Mesendoderm (in vitro differentiated cells): Measurements from ENCODE around the gene LIMA1.

Experiments
- DNase-seq: peaks from one replicate; pipeline ENCODE4 v3.0.0; 2013
- H2AK5ac ChIP-seq: 2 replicates; pipeline ENCODE4 v1.6.1; 2013; ENCODE audit warnings: low read length, inconsistent platforms
- H2BK120ac ChIP-seq: 2 replicates; pipeline ENCODE4 v1.6.1; 2013; ENCODE audit warnings: low read depth, mild to moderate bottlenecking, low read length, moderate library complexity, mixed read lengths
- H2BK15ac ChIP-seq: replicated peaks from 2 replicates; pipeline ENCODE4 v1.6.1; 2013; ENCODE audit warnings: low read depth, mild to moderate bottlenecking, moderate library complexity
- H2BK5ac ChIP-seq: 2 replicates; pipeline ENCODE4 v1.6.1; 2013; ENCODE audit warnings: low read length, inconsistent platforms
- H3K18ac ChIP-seq: 2 replicates; pipeline ENCODE4 v1.6.1; 2013; ENCODE audit warnings: mild to moderate bottlenecking, low read length, mixed read lengths
- H3K23ac ChIP-seq: one replicate; pipeline ENCODE4 v1.6.1; 2013; ENCODE audit warnings: low read length
- H3K27ac ChIP-seq: 2 replicates; pipeline ENCODE4 v1.5.1; 2013; ENCODE audit warnings: low read depth, mild to moderate bottlenecking, inconsistent platforms, low read length, moderate library complexity
- H3K27me3 ChIP-seq: 2 replicates; pipeline ENCODE4 v1.6.1; 2013; ENCODE audit warnings: low read length, control low read depth, mild to moderate bottlenecking, inconsistent platforms; ENCODE audit not compliant: insufficient read depth, poor library complexity
- H3K36me3 ChIP-seq: 2 replicates; pipeline ENCODE4 v1.6.1; 2013; ENCODE audit warnings: low read length, inconsistent platforms; ENCODE audit not compliant: control insufficient read depth, insufficient read depth
- H3K4ac ChIP-seq: one replicate; pipeline ENCODE4 v1.6.1; 2013; ENCODE audit warnings: low read depth, mild to moderate bottlenecking, low read length, moderate library complexity
- H3K4me1 ChIP-seq: 2 replicates; pipeline ENCODE4 v1.6.1; 2013; ENCODE audit warnings: low read depth, low read length, inconsistent platforms; ENCODE audit not compliant: control insufficient read depth
- H3K4me2 ChIP-seq: 2 replicates; pipeline ENCODE4 v1.6.1; 2013; ENCODE audit warnings: low read length
- H3K4me3 ChIP-seq: 2 replicates; pipeline ENCODE4 v1.5.1; 2013; ENCODE audit warnings: mild to moderate bottlenecking, low read length
- H3K56ac ChIP-seq: one replicate; pipeline ENCODE4 v1.6.1; 2013; ENCODE audit warnings: low read length
- H3K79me1 ChIP-seq: 2 replicates; pipeline ENCODE4 v1.6.1; 2013; ENCODE audit warnings: low read length, inconsistent platforms
- H3K79me2 ChIP-seq: 2 replicates; pipeline ENCODE4 v1.6.1; 2013; ENCODE audit warnings: mild to moderate bottlenecking, low read length; ENCODE audit not compliant: control insufficient read depth, insufficient read depth
- H3K9ac ChIP-seq: 2 replicates; pipeline ENCODE4 v1.6.1; 2013; ENCODE audit warnings: low read length, inconsistent platforms
- H4K5ac ChIP-seq: one replicate; pipeline ENCODE4 v1.6.1; 2013; ENCODE audit warnings: low read length
- H4K8ac ChIP-seq: one replicate; pipeline ENCODE4 v1.6.1; 2013; ENCODE audit warnings: low read depth, mild to moderate bottlenecking, control low read depth, low read length, moderate library complexity
- WGBS: extraction: QIAGEN DNeasy Blood & Tissue Kit; methylation state at CpG from one replicate; pipeline ENCODE4 v1.1.7; 2013; ENCODE audit warnings: low lambda C conversion rate, missing lambda C conversion rate; ENCODE audit not compliant: insufficient coverage; ENCODE audit errors: extremely low coverage; 5-methylcytosine and 5-hydroxymethylcytosine counted together

The LIMA1 gene

DNA sequence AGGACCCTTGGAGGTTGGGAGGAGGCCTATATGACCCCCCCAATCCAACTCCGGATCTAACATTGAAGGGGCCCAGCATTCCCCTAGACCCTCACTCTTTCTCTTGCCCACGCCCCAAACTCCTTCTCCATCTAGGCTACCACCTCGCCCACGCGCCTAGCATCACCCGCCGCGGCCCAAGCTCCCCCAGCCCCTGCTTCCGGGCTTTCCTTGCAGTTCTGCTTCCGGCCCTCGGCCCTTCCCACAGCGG, 116.6 kb downstream of the LIMA1 start:
- peaks cover 29% of the 10 kb centered on the region for H3K79me2 ChIP-seq
- no peak overlapping the region for H4K8ac ChIP-seq
- H3K36me3 ChIP-seq: no peaks in the 10 kb centered on the region
- no peak for DNase-seq
- peak overlapping the region; percentile 95 for H3K56ac ChIP-seq
- H3K27me3 ChIP-seq: no peaks in the 10 kb centered on the region
- no peak overlapping the region for H2BK120ac ChIP-seq
- H3K4me2 ChIP-seq: peak overlapping the region; percentile 86
- peak overlapping the region; percentile 97 for H3K4me3 ChIP-seq
- H2AK5ac ChIP-seq: peak overlapping the region; percentile 64
- H4K5ac ChIP-seq: no peak overlapping the region
- peak overlapping the region; percentile 99 for H3K9ac ChIP-seq
- peak overlapping the region; percentile 45 for H3K23ac ChIP-seq
- H3K18ac ChIP-seq: peak overlapping the region; percentile 35
- peaks cover 3% of the 10 kb centered on the region for H3K79me1 ChIP-seq
- H2BK15ac ChIP-seq: no peak overlapping the region
- no CpG with 5 or more reads among the region's 12 CpGs for WGBS
- H3K27ac ChIP-seq: peak overlapping the region; percentile 76
- H3K4me1 ChIP-seq: no peaks in the 10 kb centered on the region
- peak overlapping the region; percentile 84 for H2BK5ac ChIP-seq
- peak overlapping the region; percentile 58 for H3K4ac ChIP-seq

DNA sequence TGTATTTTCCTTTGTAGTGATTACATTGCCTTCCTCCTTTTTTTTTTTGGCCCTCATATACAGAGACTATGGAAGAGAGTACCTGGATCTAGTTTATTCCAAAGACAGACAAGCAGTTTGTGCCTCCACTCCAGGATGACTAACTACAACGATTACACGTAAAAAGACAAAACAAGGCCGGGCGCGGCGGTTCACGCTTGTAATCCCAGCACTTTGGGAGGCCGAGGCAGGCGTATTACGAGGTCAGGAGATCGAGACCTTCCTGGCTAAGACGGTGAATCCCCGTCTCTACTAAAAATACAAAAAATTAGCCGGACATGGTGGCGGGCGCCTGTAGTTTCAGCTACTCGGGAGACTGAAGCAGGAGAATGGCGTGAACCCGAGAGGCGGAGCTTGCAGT, 118.4 kb downstream of the LIMA1 start:
- no peak overlapping the region for H2BK5ac ChIP-seq
- no peak overlapping the region for H2BK120ac ChIP-seq
- WGBS: no CpG with 5 or more reads among the region's 20 CpGs
- H4K8ac ChIP-seq: no peak overlapping the region
- no peaks in the 10 kb centered on the region for H3K27me3 ChIP-seq
- DNase-seq: no peak
- H3K9ac ChIP-seq: no peak overlapping the region
- peaks cover 35% of the 10 kb centered on the region for H3K79me2 ChIP-seq
- H3K4me1 ChIP-seq: no peaks in the 10 kb centered on the region
- H2BK15ac ChIP-seq: no peak overlapping the region
- H3K36me3 ChIP-seq: no peaks in the 10 kb centered on the region
- peaks cover 5% of the 10 kb centered on the region for H3K79me1 ChIP-seq
- no peak overlapping the region for H3K18ac ChIP-seq
- H3K23ac ChIP-seq: no peak overlapping the region
- H4K5ac ChIP-seq: no peak overlapping the region
- H3K27ac ChIP-seq: no peak overlapping the region
- no peak overlapping the region for H3K4ac ChIP-seq
- H2AK5ac ChIP-seq: no peak overlapping the region
- H3K4me3 ChIP-seq: no peak overlapping the region
- H3K56ac ChIP-seq: no peak overlapping the region
- H3K4me2 ChIP-seq: no peak overlapping the region

- H3K79me1 ChIP-seq: peaks cover 5% of the 10 kb centered on the region
- no CpG with 5 or more reads among the region's 2 CpGs for WGBS
- no peak overlapping the region for H2AK5ac ChIP-seq
- no peak overlapping the region for H3K56ac ChIP-seq
- no peak overlapping the region for H3K4me2 ChIP-seq
- no peak overlapping the region for H3K27ac ChIP-seq
- H2BK5ac ChIP-seq: no peak overlapping the region
- H4K8ac ChIP-seq: no peak overlapping the region
- H3K18ac ChIP-seq: no peak overlapping the region
- peaks cover 36% of the 10 kb centered on the region for H3K79me2 ChIP-seq
- DNase-seq: no peak
- no peak overlapping the region for H4K5ac ChIP-seq
- H2BK120ac ChIP-seq: no peak overlapping the region
- no peaks in the 10 kb centered on the region for H3K36me3 ChIP-seq
- H3K4me3 ChIP-seq: no peak overlapping the region
- H3K27me3 ChIP-seq: no peaks in the 10 kb centered on the region
- no peak overlapping the region for H2BK15ac ChIP-seq
- no peaks in the 10 kb centered on the region for H3K4me1 ChIP-seq
- no peak overlapping the region for H3K9ac ChIP-seq
- H3K23ac ChIP-seq: no peak overlapping the region
- H3K4ac ChIP-seq: no peak overlapping the region
Observed at GRCh38 chr12:50162230-50162629, 121.1 kb downstream of the LIMA1 start.

GRCh38 chr12:50160643-50161042, 122.7 kb downstream of the LIMA1 start:
- Histone ChIP-seq H4K5ac (no peak overlapping the region), H3K4me3 (no peak overlapping the region), H2BK5ac (no peak overlapping the region), H3K56ac (no peak overlapping the region), H3K4me1 (no peaks in the 10 kb centered on the region), H3K36me3 (no peaks in the 10 kb centered on the region), H2BK120ac (no peak overlapping the region), H3K79me2 (peaks cover 28% of the 10 kb centered on the region), H3K27ac (no peak overlapping the region), H2BK15ac (no peak overlapping the region), H3K4ac (no peak overlapping the region), H3K9ac (no peak overlapping the region), H3K18ac (no peak overlapping the region), H3K23ac (no peak overlapping the region), H3K27me3 (no peaks in the 10 kb centered on the region), H3K79me1 (peaks cover 2% of the 10 kb centered on the region), H2AK5ac (no peak overlapping the region), H3K4me2 (no peak overlapping the region), H4K8ac (no peak overlapping the region)
- DNase-seq: peak; percentile 6

GRCh38 chr12:50157259-50157658, 126.1 kb downstream of the LIMA1 start:
- H2BK120ac ChIP-seq: no peak overlapping the region
- no peak overlapping the region for H2AK5ac ChIP-seq
- H3K79me1 ChIP-seq: peaks cover 2% of the 10 kb centered on the region
- H2BK5ac ChIP-seq: no peak overlapping the region
- H3K4me2 ChIP-seq: no peak overlapping the region
- no peak overlapping the region for H3K9ac ChIP-seq
- H3K4me3 ChIP-seq: no peak overlapping the region
- peaks cover 9% of the 10 kb centered on the region for H3K79me2 ChIP-seq
- no CpG with 5 or more reads among the region's 2 CpGs for WGBS
- no peak overlapping the region for H4K8ac ChIP-seq
- no peak overlapping the region for H2BK15ac ChIP-seq
- H3K4ac ChIP-seq: no peak overlapping the region
- H4K5ac ChIP-seq: no peak overlapping the region
- DNase-seq: no peak
- H3K27ac ChIP-seq: no peak overlapping the region
- no peaks in the 10 kb centered on the region for H3K27me3 ChIP-seq
- H3K56ac ChIP-seq: no peak overlapping the region
- H3K4me1 ChIP-seq: no peaks in the 10 kb centered on the region
- no peak overlapping the region for H3K18ac ChIP-seq
- H3K36me3 ChIP-seq: no peaks in the 10 kb centered on the region
- H3K23ac ChIP-seq: no peak overlapping the region

- Histone ChIP-seq H3K4ac (no peak overlapping the region), H2BK5ac (no peak overlapping the region), H2AK5ac (no peak overlapping the region), H3K79me1 (peaks cover 3% of the 10 kb centered on the region), H2BK15ac (no peak overlapping the region), H2BK120ac (no peak overlapping the region), H3K4me3 (no peak overlapping the region), H3K23ac (no peak overlapping the region), H4K5ac (no peak overlapping the region), H4K8ac (no peak overlapping the region), H3K79me2 (peaks cover 7% of the 10 kb centered on the region), H3K27ac (no peak overlapping the region), H3K4me1 (no peaks in the 10 kb centered on the region), H3K27me3 (no peaks in the 10 kb centered on the region), H3K4me2 (no peak overlapping the region), H3K56ac (no peak overlapping the region), H3K18ac (no peak overlapping the region), H3K36me3 (no peaks in the 10 kb centered on the region), H3K9ac (no peak overlapping the region)
- no peak for DNase-seq
Observed at GRCh38 chr12:50156641-50157040, 126.7 kb downstream of the LIMA1 start.
